ENCODE measurements around the gene KCNK1.

Gene KCNK1

DNA sequence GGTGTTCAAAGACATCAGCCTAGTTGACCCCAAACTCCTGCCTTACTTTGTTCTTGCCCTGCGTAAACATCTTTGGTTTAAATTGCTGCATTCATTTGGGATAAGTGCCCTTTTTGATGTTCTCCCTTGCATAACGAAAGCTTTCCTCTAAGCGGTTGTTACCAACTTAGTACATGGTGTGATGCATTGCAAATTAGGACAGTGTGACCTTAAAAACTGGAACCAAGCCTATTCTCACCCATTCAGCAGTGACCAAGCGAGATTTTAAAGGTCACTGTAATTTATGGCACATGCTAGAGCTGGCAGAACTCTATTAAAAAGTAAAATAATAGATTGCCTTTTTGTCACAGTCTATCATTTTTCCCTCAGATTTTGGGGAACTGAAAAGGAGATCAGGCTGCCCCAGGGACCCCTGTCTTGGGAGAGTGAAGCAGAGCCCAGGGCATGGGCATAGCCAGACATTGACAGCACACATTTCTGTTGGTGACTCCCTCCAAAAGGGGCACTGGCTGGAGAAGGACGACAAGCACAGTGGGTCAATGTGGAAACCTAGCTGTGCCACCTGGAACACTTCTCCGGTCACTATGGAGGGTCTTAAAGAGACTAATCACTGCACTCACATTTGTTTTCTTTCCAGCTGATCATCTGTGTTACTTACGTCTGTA, 63.9 kb downstream of the KCNK1 start:
- no peaks in the 10 kb centered on the region for H3F3A ChIP-seq (ENCODE audit: insufficient read depth, low read length)
- H3K9ac ChIP-seq (ENCODE audit: low read length), result no peak overlapping the region
- H3K4me2 ChIP-seq (ENCODE audit: low read depth, low read length), result no peak overlapping the region
- H3K4me1 ChIP-seq (ENCODE audit: low read length), result no peaks in the 10 kb centered on the region; the same call in 1 of the 2 replicates
- no peaks in the 10 kb centered on the region for H3K79me2 ChIP-seq (ENCODE audit: low read length)
- no peaks in the 10 kb centered on the region for H3K9me2 ChIP-seq (replicated peaks; ENCODE audit: insufficient read depth, low read length)
- H3K36me3 ChIP-seq (replicated peaks; ENCODE audit: insufficient read depth, low read length), result no peaks in the 10 kb centered on the region
- no peaks in the 10 kb centered on the region for H3K9me3 ChIP-seq (replicated peaks; ENCODE audit: insufficient read depth, low read length)
- H4K20me1 ChIP-seq (ENCODE audit: insufficient read depth, low read length), result no peaks in the 10 kb centered on the region
- TF ChIP-seq, protein P1, sequence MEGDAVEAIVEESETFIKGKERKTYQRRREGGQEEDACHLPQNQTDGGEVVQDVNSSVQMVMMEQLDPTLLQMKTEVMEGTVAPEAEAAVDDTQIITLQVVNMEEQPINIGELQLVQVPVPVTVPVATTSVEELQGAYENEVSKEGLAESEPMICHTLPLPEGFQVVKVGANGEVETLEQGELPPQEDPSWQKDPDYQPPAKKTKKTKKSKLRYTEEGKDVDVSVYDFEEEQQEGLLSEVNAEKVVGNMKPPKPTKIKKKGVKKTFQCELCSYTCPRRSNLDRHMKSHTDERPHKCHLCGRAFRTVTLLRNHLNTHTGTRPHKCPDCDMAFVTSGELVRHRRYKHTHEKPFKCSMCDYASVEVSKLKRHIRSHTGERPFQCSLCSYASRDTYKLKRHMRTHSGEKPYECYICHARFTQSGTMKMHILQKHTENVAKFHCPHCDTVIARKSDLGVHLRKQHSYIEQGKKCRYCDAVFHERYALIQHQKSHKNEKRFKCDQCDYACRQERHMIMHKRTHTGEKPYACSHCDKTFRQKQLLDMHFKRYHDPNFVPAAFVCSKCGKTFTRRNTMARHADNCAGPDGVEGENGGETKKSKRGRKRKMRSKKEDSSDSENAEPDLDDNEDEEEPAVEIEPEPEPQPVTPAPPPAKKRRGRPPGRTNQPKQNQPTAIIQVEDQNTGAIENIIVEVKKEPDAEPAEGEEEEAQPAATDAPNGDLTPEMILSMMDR (IDR thresholded peaks at IDR 0.05; ENCODE audit: low read length), result no peak
- TF ChIP-seq EZH2 (optimal IDR thresholded peaks at IDR 0.05; ENCODE audit: low read depth, low read length) (no peak), EZH2phosphoT487 (IDR thresholded peaks at IDR 0.05; ENCODE audit: low read length) (no peak)
- H2AFZ ChIP-seq (ENCODE audit: low read length), result no peak overlapping the region
- H3K4me3 ChIP-seq (ENCODE audit: low read length), result no peak overlapping the region
- DNase-seq, result no peak
- H3K27ac ChIP-seq (ENCODE audit: low read length), result no peak overlapping the region
- H3K27me3 ChIP-seq (replicated peaks; ENCODE audit: insufficient read depth, low read length), result no peaks in the 10 kb centered on the region

DNA sequence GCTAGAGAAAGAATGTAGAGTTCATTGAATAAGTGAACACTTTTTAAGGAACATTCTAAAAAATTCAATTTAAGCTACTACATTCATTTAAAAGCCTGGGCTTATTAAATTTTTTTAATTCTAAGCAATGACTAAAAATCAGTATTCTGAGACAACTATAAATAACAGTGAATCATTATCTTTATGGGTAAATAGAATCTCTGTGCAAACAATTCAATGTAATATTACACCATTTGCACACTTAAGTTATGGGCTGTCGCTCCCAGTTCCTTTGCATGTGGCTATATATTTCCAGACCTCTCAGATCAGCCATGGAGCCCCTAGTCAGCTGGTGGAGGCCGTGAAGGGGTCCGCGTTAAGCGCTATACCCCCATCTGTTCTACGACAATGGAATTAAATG, 65.1 kb downstream of the KCNK1 start:
- Histone ChIP-seq H3K4me2 (ENCODE audit: low read depth, low read length) (no peak overlapping the region), H3K27me3 (replicated peaks; ENCODE audit: insufficient read depth, low read length) (no peaks in the 10 kb centered on the region), H3K9ac (ENCODE audit: low read length) (no peak overlapping the region), H3F3A (ENCODE audit: insufficient read depth, low read length) (no peaks in the 10 kb centered on the region), H3K4me1 (ENCODE audit: low read length) (no peaks in the 10 kb centered on the region; the same call in 1 of the 2 replicates), H4K20me1 (ENCODE audit: insufficient read depth, low read length) (no peaks in the 10 kb centered on the region), H3K9me3 (replicated peaks; ENCODE audit: insufficient read depth, low read length) (no peaks in the 10 kb centered on the region), H3K27ac (ENCODE audit: low read length) (no peak overlapping the region), H3K36me3 (replicated peaks; ENCODE audit: insufficient read depth, low read length) (no peaks in the 10 kb centered on the region), H3K9me2 (replicated peaks; ENCODE audit: insufficient read depth, low read length) (no peaks in the 10 kb centered on the region), H3K79me2 (ENCODE audit: low read length) (no peaks in the 10 kb centered on the region), H3K4me3 (ENCODE audit: low read length) (no peak overlapping the region), H2AFZ (ENCODE audit: low read length) (no peak overlapping the region)
- TF ChIP-seq, protein P1 (IDR thresholded peaks at IDR 0.05; ENCODE audit: low read length), result no peak
- TF ChIP-seq EZH2phosphoT487 (IDR thresholded peaks at IDR 0.05; ENCODE audit: low read length) (no peak), EZH2 (optimal IDR thresholded peaks at IDR 0.05; ENCODE audit: low read depth, low read length) (no peak)
- DNase-seq, result no peak

DNA sequence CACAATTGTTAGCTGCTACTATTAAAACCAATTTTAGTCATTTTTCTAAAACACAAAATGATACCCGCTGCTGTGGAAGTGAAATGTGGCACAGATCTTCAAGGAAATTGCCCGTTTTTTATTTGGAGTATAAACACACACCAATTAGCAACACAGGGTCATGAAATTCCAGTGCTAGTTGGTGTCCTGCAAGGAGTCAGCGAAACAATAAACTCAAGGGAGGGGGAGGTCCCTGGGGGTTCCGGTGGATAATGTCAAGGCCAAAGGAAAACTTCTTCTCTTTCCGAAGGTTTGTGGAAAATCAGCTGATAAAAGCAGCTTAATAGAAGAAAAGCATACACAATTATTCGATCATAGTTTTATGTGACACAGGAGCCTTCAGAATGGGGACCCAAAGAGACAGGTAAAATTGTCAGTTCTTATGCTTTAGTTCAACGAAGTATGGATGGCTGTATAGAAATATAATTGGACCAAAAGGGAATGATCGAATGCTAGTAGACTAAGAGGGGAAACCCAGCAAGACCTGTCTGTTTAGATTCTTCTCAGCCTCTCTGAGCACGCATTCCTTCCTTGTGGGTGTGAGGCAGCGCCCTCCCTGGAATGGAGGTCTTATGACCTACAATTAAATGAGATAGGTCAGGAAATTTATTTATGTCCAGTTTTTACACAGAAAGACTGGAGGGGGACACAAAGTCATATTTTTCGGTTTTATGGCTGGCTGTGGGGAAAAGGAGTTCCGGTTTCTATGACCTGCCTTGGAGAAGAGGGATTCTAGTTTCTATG, 65.9 kb downstream of the KCNK1 start:
- Histone ChIP-seq H3K4me1 (ENCODE audit: low read length) (no peaks in the 10 kb centered on the region; the same call in 1 of the 2 replicates), H3K9me3 (replicated peaks; ENCODE audit: insufficient read depth, low read length) (no peaks in the 10 kb centered on the region), H3K36me3 (replicated peaks; ENCODE audit: insufficient read depth, low read length) (no peaks in the 10 kb centered on the region), H3K27ac (ENCODE audit: low read length) (no peak overlapping the region), H3K4me3 (ENCODE audit: low read length) (no peak overlapping the region), H3K27me3 (replicated peaks; ENCODE audit: insufficient read depth, low read length) (no peaks in the 10 kb centered on the region), H3K4me2 (ENCODE audit: low read depth, low read length) (no peak overlapping the region), H3F3A (ENCODE audit: insufficient read depth, low read length) (no peaks in the 10 kb centered on the region), H4K20me1 (ENCODE audit: insufficient read depth, low read length) (no peaks in the 10 kb centered on the region), H3K9ac (ENCODE audit: low read length) (no peak overlapping the region), H3K79me2 (ENCODE audit: low read length) (no peaks in the 10 kb centered on the region), H2AFZ (ENCODE audit: low read length) (no peak overlapping the region), H3K9me2 (replicated peaks; ENCODE audit: insufficient read depth, low read length) (no peaks in the 10 kb centered on the region)
- DNase-seq, result no peak
- TF ChIP-seq EZH2phosphoT487 (IDR thresholded peaks at IDR 0.05; ENCODE audit: low read length) (no peak), EZH2 (optimal IDR thresholded peaks at IDR 0.05; ENCODE audit: low read depth, low read length) (no peak)
- TF ChIP-seq, protein P1 (IDR thresholded peaks at IDR 0.05; ENCODE audit: low read length), result no peak

Data from MM.1S (cell line).